HCT116 (cell line): Measurements from ENCODE around the gene CLIC5. TPM values are rescaled to one million over a fixed set of nuclear protein-coding genes. Genes with fewer than 3 reads are reported as not detected.

Experiments used
- ATAC-seq: fragments of 200-7000 bp; cut with Tn5 transposase; 2 replicates; pipeline ENCODE4 v1.9.1; 2020; ENCODE audit warnings: mild to moderate bottlenecking, moderate library complexity
- BruUV-seq: library from RNA; stranded (reverse); fragments of 400-500 nt; replicated peaks from 2 replicates; lab custom pipeline; 2021; lab: Mats Ljungman, UMichigan
- CTCF ChIA-PET: fragments of 300-600 bp; sonication (Branson Sonifier 250); formaldehyde crosslinking; loops from one replicate; lab custom pipeline; 2021; ENCODE audit warnings: antibody characterized with exemption; lab: Charles Lee
- POLR2A ChIA-PET: fragments of 300-600, 350-600 bp; sonication (Branson Sonifier 250); formaldehyde crosslinking; loops from one replicate; lab custom pipeline; 2021; ENCODE audit warnings: antibody characterized with exemption; lab: Charles Lee
- RAD21 ChIA-PET, 2 experiments: fragments of 300-600 bp; sonication (Branson Sonifier 250); formaldehyde crosslinking; loops; one replicate each; lab custom pipeline; 2023; ENCODE audit warnings: low total read pairs in 2 of 2; ENCODE audit not compliant: uncharacterized antibody in 2 of 2, unreplicated experiment in 2 of 2, low non-redundant PET in 1 of 2; lab: Charles Lee
- DNase-seq: peaks from one replicate; pipeline ENCODE4 v3.0.0-alpha.2; 2010; ENCODE audit warnings: low read depth, low spot score
- H2AFZ ChIP-seq: fragments of 200-600 bp; shearing (Covaris generic), sonication (generic); 2 replicates; pipeline ENCODE4 v1.6.1; 2017; ENCODE audit warnings: low read depth, mixed run types, mixed read lengths, antibody characterized with exemption, low read length; ENCODE audit not compliant: poor library complexity, severe bottlenecking
- H3K27ac ChIP-seq: 2 replicates; pipeline ENCODE4 v1.5.1; 2012; ENCODE audit warnings: low read depth, low read length
- H3K27me3 ChIP-seq: fragments of 200-600 bp; sonication (generic); 2 replicates; pipeline ENCODE4 v1.6.1; 2016; ENCODE audit warnings: mixed run types, low read length, mixed read lengths; ENCODE audit not compliant: insufficient read depth
- H3K36me3 ChIP-seq, 2 experiments: fragments of 200-500 bp in 1 of 2; fragments of 200-600 bp in 1 of 2; sonication (Bioruptor generic) in 1 of 2; sonication (generic) in 1 of 2; 2 replicates each; pipeline versions ENCODE4 v1.5.1 to v1.6.1; 2014 to 2016; ENCODE audit warnings: low read length in 2 of 2, inconsistent platforms in 1 of 2, mixed read lengths in 1 of 2, mixed run types in 1 of 2; ENCODE audit not compliant: insufficient read depth in 2 of 2, control insufficient read depth in 1 of 2
- H3K4me1 ChIP-seq, 2 experiments: fragments of 200-600 bp in 1 of 2; sonication (generic) in 1 of 2; 2 replicates each; pipeline versions ENCODE4 v1.5.1 to v1.6.1; 2012 to 2017; ENCODE audit warnings: low read length in 2 of 2, inconsistent platforms in 1 of 2, mild to moderate bottlenecking in 1 of 2, mixed read lengths in 1 of 2, mixed run types in 1 of 2, moderate library complexity in 1 of 2; ENCODE audit not compliant: insufficient read depth in 2 of 2, control insufficient read depth in 1 of 2
- H3K4me2 ChIP-seq: fragments of 200-600 bp; sonication (generic); 2 replicates; pipeline ENCODE4 v1.6.1; 2017; ENCODE audit warnings: mixed run types, low read length, mixed read lengths
- H3K4me3 ChIP-seq, 2 experiments: fragments of 200-600 bp in 1 of 2; sonication (generic) in 1 of 2; replicated peaks in 1 of 2; 2 replicates each; pipeline ENCODE4 v1.5.1; 2011 to 2016; ENCODE audit warnings: low read length in 2 of 2, control low read depth in 1 of 2, low read depth in 1 of 2, mild to moderate bottlenecking in 1 of 2, mixed read lengths in 1 of 2, mixed run types in 1 of 2
- H3K79me2 ChIP-seq: fragments of 200-600 bp; sonication (generic); 2 replicates; pipeline ENCODE4 v1.6.1; 2017; ENCODE audit warnings: mild to moderate bottlenecking, mixed run types, low read length, moderate library complexity, mixed read lengths; ENCODE audit not compliant: insufficient read depth
- H3K9ac ChIP-seq: fragments of 200-600 bp; sonication (generic); 2 replicates; pipeline ENCODE4 v1.6.1; 2016; ENCODE audit warnings: low read length, mixed read lengths
- H3K9me2 ChIP-seq: fragments of 200-600 bp; sonication (generic), shearing (Covaris generic); 2 replicates; pipeline ENCODE4 v1.6.1; 2017; ENCODE audit warnings: mixed run types, mild to moderate bottlenecking, moderate library complexity; ENCODE audit not compliant: insufficient read depth
- H3K9me3 ChIP-seq, 2 experiments: fragments of 200-500 bp in 1 of 2; fragments of 200-600 bp in 1 of 2; sonication (Bioruptor generic) in 1 of 2; sonication (generic) in 1 of 2; 2 replicates each; pipeline ENCODE4 v1.6.1; 2014 to 2017; ENCODE audit warnings: low read length in 2 of 2, mixed read lengths in 2 of 2, inconsistent platforms in 1 of 2, low read depth in 1 of 2, mild to moderate bottlenecking in 1 of 2, mixed run types in 1 of 2, moderate library complexity in 1 of 2; ENCODE audit not compliant: control insufficient read depth in 1 of 2, insufficient read depth in 1 of 2
- H4K20me1 ChIP-seq: fragments of 200-600 bp; sonication (generic), shearing (Covaris generic); 2 replicates; pipeline ENCODE4 v1.6.1; 2017; ENCODE audit warnings: mixed run types, mild to moderate bottlenecking, moderate library complexity; ENCODE audit not compliant: insufficient read depth
- CBX3 ChIP-seq: IDR thresholded peaks from 2 replicates; pipeline ENCODE4 v1.6.1; 2012; ENCODE audit warnings: low read depth
- CEBPB ChIP-seq: IDR thresholded peaks from 2 replicates; pipeline ENCODE4 v1.6.1; 2012; ENCODE audit warnings: low read depth
- CTCF ChIP-seq, 3 experiments: fragments of 200-600 bp in 1 of 3; sonication (generic) in 1 of 3; IDR thresholded peaks in 2 of 3; conservative IDR thresholded peaks in 1 of 3; 2 replicates each; pipeline ENCODE4 v1.5.1; 2012 to 2017; ENCODE audit warnings: low read depth in 2 of 3, low read length in 2 of 3, antibody characterized with exemption in 1 of 3, borderline replicate concordance in 1 of 3, control low read depth in 1 of 3, mild to moderate bottlenecking in 1 of 3, mixed read lengths in 1 of 3, mixed run types in 1 of 3, moderate library complexity in 1 of 3; ENCODE audit not compliant: insufficient read depth in 1 of 3
- ELF1 ChIP-seq: IDR thresholded peaks from 2 replicates; pipeline ENCODE4 v1.6.1; 2012; ENCODE audit warnings: low read depth, borderline replicate concordance
- EZH2 ChIP-seq: fragments of 200-600 bp; sonication (generic); IDR thresholded peaks from 2 replicates; pipeline ENCODE4 v1.6.1; 2017; ENCODE audit warnings: antibody characterized with exemption, mixed run types
- EZH2phosphoT487 ChIP-seq: fragments of 200-600 bp; IDR thresholded peaks from 2 replicates; pipeline ENCODE4 v1.6.1; 2018; ENCODE audit warnings: antibody characterized with exemption, borderline replicate concordance
- FOSL1 ChIP-seq: IDR thresholded peaks from 2 replicates; pipeline ENCODE4 v1.6.1; 2012; ENCODE audit warnings: low read depth
- JUND ChIP-seq: IDR thresholded peaks from 2 replicates; pipeline ENCODE4 v1.6.1; 2012
- MAX ChIP-seq: IDR thresholded peaks from 2 replicates; pipeline ENCODE4 v1.6.1; 2012
- RAD21 ChIP-seq: IDR thresholded peaks from 2 replicates; pipeline ENCODE4 v1.6.1; 2012; ENCODE audit warnings: low read depth, mild to moderate bottlenecking
- REST ChIP-seq: IDR thresholded peaks from 2 replicates; pipeline ENCODE4 v1.6.1; 2012; ENCODE audit warnings: low read depth
- SP1 ChIP-seq: IDR thresholded peaks from 2 replicates; pipeline ENCODE4 v1.6.1; 2012; ENCODE audit warnings: low read depth
- SRF ChIP-seq: IDR thresholded peaks from 2 replicates; pipeline ENCODE4 v1.6.1; 2012; ENCODE audit warnings: low read depth
- TCF7L2 ChIP-seq: IDR thresholded peaks from 2 replicates; pipeline ENCODE4 v1.7.0; 2011; ENCODE audit warnings: borderline replicate concordance, inconsistent platforms; ENCODE audit not compliant: insufficient read depth, insufficient read length; ENCODE audit errors: extremely low read depth
- YY1 ChIP-seq: IDR thresholded peaks from 2 replicates; pipeline ENCODE4 v1.6.1; 2011; ENCODE audit warnings: low read length, low read depth, moderate library complexity, mild to moderate bottlenecking; ENCODE audit not compliant: insufficient replicate concordance; ENCODE audit errors: extremely low read depth
- ZBTB33 ChIP-seq: IDR thresholded peaks from 2 replicates; pipeline ENCODE4 v1.6.1; 2011; ENCODE audit warnings: mild to moderate bottlenecking, low read length, moderate library complexity; ENCODE audit not compliant: insufficient replicate concordance; ENCODE audit errors: extremely low read depth
- ZFX ChIP-seq: fragments of 450-650 bp; IDR thresholded peaks from 2 replicates; pipeline ENCODE4 v1.6.1; 2017
- ZNF274 ChIP-seq: fragments of 200-500 bp; sonication (Bioruptor generic); IDR thresholded peaks from 2 replicates; pipeline ENCODE4 v1.6.1; 2014; ENCODE audit warnings: mild to moderate bottlenecking, low read depth, low read length, inconsistent platforms
- intact Hi-C: fragments of 100-400 bp; cut with micrococcal nuclease; formaldehyde crosslinking; loops from 2 replicates; pipeline ENCODE4 v1.10.0; 2022
- total RNA-seq: library from RNA; stranded (reverse); gene quantifications from one replicate; pipeline ENCODE4 v1.2.1, GENCODE V29; 2021; ENCODE audit not compliant: unreplicated experiment

The CLIC5 gene
- total RNA-seq, 1 experiment from 2014 or later, result 0.20 TPM

- no peaks in the 10 kb centered on the region for H4K20me1 ChIP-seq
- H3K79me2 ChIP-seq, result no peaks in the 10 kb centered on the region
- DNase-seq (no peak), ATAC-seq (0 out of 2 replicates have a peak, but pooled peaks have one; percentile 41)
- no peak overlapping the region for H3K4me2 ChIP-seq
- H3K4me3 ChIP-seq, result no peak overlapping the region
- RAD21 ChIA-PET, result interaction anchor here in 1 of 2 experiments (0.7 kb wide), 1 partner anchor 232 kb away, joined by 3 read pairs; no protein-coding TSS in a partner anchor
- no peak overlapping the region for H3K9ac ChIP-seq
- no peak for TF ChIP-seq ELF1
- TF ChIP-seq ZFX, result no peak
- no peak for TF ChIP-seq SRF
- no peak for TF ChIP-seq CEBPB
- TF ChIP-seq RAD21, result no peak
- no peak for TF ChIP-seq YY1
- TF ChIP-seq TCF7L2, result no peak
- TF ChIP-seq EZH2, result no peak
- TF ChIP-seq FOSL1, result no peak
- no peak for TF ChIP-seq ZBTB33
- no peak for TF ChIP-seq SP1
- TF ChIP-seq JUND, result no peak
- TF ChIP-seq CBX3, result no peak
- no peak for TF ChIP-seq MAX
- no peak for TF ChIP-seq ZNF274
- TF ChIP-seq EZH2phosphoT487, result no peak
- no peak for TF ChIP-seq REST
- no peak for TF ChIP-seq CTCF (IDR thresholded peaks at IDR 0.05 in 2 of 3, conservative IDR thresholded peaks at IDR 0.05 in 1 of 3; ENCODE audit: borderline replicate concordance in 1 of 3, insufficient read depth in 1 of 3, low read depth in 2 of 3, low read length in 2 of 3)
- CTCF ChIA-PET, result interaction anchor here (1.2 to 3.5 kb wide), 3 partner anchors 209 to 1448 kb away, joined by 5 to 65 read pairs (median 8); no protein-coding TSS in a partner anchor
- no peak overlapping the region for H3K27ac ChIP-seq
- H3K27me3 ChIP-seq, result no peaks in the 10 kb centered on the region
- POLR2A ChIA-PET, result no interaction called here
- H3K9me3 ChIP-seq, result no peaks in the 10 kb centered on the region
- intact Hi-C loops, result loop anchor here (5.0 kb wide), 2 partner anchors 207 to 502 kb away; no protein-coding TSS in a partner anchor
- H3K4me1 ChIP-seq, result no peaks in the 10 kb centered on the region
- BruUV-seq, result no TSS peak
- H3K36me3 ChIP-seq, result no peaks in the 10 kb centered on the region
- no peak overlapping the region for H2AFZ ChIP-seq
- no peaks in the 10 kb centered on the region for H3K9me2 ChIP-seq
Measured at GRCh38 chr6:45923831-45924391, 91.7 kb downstream of the CLIC5 start.
